ENCODE data around the gene NEDD4L.

The NEDD4L gene

DNA sequence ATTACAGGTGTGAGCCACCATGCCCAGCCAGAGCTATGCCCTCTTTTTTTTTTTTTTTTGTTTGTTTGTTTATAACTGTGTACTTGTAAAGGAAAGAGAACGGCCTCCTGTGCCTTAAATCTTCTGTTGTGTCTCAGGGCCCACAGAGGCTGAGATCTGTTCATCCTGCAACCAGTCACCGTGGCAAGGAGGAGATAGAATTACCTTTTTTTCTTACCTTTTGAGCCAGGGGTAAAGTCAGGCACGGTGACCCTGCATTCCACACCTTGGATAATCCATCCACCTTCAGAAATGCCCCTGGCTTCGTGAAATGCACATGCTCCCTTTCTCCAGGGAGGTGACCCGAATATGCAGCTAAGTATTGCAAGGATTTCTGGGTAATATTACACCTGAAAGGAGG lies 12.8 kb downstream of the NEDD4L start:
- Histone ChIP-seq H3K4me1 (ENCODE audit: control insufficient read depth, insufficient read depth, low read length) (peaks cover 6% of the 10 kb centered on the region), H3K9ac (ENCODE audit: low read depth, low read length) (no peak overlapping the region), H3K9me3 (replicated peaks; ENCODE audit: low read length) (no peaks in the 10 kb centered on the region), H3K27me3 (ENCODE audit: control insufficient read depth, insufficient read depth, low read length) (no peaks in the 10 kb centered on the region), H3K4me2 (ENCODE audit: low read length) (no peak overlapping the region), H3K36me3 (ENCODE audit: insufficient read depth, low read length) (no peaks in the 10 kb centered on the region), H3K4me3 (ENCODE audit: low read length) (no peak overlapping the region)

DNA sequence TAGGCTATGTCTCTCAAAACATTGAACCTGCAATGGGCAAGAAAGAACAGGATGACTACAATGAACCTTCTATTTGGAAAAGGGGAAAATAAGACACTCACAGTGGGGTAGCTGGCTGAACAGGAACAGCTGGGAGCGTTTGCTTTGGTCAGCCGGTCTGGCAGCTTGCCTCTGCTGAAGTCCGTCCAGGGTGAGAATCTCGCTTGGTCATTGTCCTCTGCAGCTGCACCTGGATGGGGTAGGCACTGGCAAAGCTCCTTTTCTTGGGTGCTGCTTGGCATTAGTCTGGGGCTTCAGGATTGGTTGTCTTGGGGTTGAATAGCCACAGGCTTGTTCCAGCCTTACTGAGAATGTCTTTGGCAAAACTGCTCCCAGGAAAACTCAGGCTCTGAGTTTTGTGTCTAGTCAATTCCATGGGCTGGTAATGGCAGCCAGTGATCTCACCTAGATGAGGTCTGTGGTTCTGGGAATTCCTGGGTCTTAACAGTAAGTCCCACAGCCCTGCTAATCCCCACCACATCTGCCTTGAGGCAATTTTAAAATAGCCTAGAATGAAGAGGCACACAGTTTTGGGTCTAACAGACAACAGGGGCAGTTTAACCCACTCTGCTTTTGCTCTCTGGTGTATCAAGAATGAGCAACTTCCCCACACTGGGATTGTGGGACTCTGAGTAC lies 13.4 kb downstream of the NEDD4L start:
- no peak overlapping the region for H3K4me3 ChIP-seq (ENCODE audit: low read length)
- no peak overlapping the region for H3K4me2 ChIP-seq (ENCODE audit: low read length)
- H3K27me3 ChIP-seq (ENCODE audit: control insufficient read depth, insufficient read depth, low read length): no peaks in the 10 kb centered on the region
- peaks cover 6% of the 10 kb centered on the region for H3K4me1 ChIP-seq (ENCODE audit: control insufficient read depth, insufficient read depth, low read length)
- H3K9ac ChIP-seq (ENCODE audit: low read depth, low read length): no peak overlapping the region
- no peaks in the 10 kb centered on the region for H3K9me3 ChIP-seq (replicated peaks; ENCODE audit: low read length)
- H3K36me3 ChIP-seq (ENCODE audit: insufficient read depth, low read length): no peaks in the 10 kb centered on the region

DNA sequence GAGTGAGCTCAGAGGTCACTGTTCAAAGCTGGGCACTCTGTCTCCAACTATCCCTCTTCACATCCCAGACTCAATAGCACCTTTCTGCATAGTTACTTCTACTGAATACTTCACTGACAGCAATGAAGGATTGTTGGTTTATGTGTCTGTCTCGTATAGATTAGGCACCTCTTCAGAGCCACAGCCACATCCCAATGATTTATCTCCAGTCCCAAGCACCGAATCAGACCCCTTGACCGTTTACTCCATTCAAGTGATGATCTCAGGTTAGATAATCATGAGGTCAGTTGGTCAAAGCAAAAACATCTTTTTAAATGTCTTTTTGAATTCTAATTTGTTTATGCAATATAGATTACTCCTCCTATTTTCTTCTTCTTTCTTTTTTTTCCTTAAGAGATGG lies 14.7 kb downstream of the NEDD4L start:
- Histone ChIP-seq H3K27me3 (ENCODE audit: control insufficient read depth, insufficient read depth, low read length) (no peaks in the 10 kb centered on the region), H3K4me2 (ENCODE audit: low read length) (no peak overlapping the region), H3K9me3 (replicated peaks; ENCODE audit: low read length) (no peaks in the 10 kb centered on the region), H3K4me1 (ENCODE audit: control insufficient read depth, insufficient read depth, low read length) (peaks cover 6% of the 10 kb centered on the region), H3K4me3 (ENCODE audit: low read length) (no peak overlapping the region), H3K36me3 (ENCODE audit: insufficient read depth, low read length) (no peaks in the 10 kb centered on the region), H3K9ac (ENCODE audit: low read depth, low read length) (no peak overlapping the region)

DNA sequence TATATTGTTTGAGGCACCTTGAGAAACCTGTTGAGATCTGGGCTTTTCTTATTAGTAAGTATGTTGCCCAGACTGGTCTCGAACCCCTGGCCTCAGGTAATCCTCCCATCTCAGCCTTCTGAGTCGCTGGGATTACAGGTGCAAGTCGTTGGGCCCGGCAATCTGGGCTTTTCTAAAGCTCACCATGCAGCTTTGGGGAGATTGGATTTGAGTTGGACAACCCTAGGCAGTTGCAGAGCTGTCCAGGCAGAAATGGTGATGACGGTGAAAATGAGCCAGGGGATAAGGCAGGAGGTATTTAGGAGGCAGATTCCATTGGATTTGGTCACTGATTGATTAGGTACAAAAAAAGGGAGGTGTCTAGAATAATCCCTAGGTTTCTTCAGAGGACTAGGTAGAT lies 16.2 kb downstream of the NEDD4L start:
- H3K9me3 ChIP-seq (replicated peaks; ENCODE audit: low read length): no peaks in the 10 kb centered on the region
- H3K9ac ChIP-seq (ENCODE audit: low read depth, low read length): no peak overlapping the region
- H3K4me3 ChIP-seq (ENCODE audit: low read length): no peak overlapping the region
- H3K36me3 ChIP-seq (ENCODE audit: insufficient read depth, low read length): no peaks in the 10 kb centered on the region
- H3K4me2 ChIP-seq (ENCODE audit: low read length): no peak overlapping the region
- H3K4me1 ChIP-seq (ENCODE audit: control insufficient read depth, insufficient read depth, low read length): no peaks in the 10 kb centered on the region
- H3K27me3 ChIP-seq (ENCODE audit: control insufficient read depth, insufficient read depth, low read length): no peaks in the 10 kb centered on the region

DNA sequence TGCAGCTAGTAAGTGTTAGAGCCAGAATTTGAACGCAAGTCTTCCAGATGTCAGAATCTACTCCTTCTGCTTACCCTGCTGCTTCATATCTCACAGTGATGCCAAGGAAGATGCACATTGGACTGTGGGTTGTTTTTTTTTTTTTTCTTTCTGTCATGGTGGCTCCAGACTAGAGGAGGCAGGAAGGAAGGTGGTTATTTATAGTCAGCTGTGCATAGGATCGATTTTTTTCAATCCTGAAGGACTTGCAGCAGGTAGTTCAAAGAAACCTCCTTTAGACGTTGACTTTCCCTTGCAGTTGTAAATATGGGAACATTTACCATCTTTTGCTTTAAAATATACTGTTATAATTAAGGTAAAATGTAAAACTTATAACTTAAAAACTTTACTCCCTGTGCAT lies 17.3 kb downstream of the NEDD4L start:
- Histone ChIP-seq H3K27me3 (ENCODE audit: control insufficient read depth, insufficient read depth, low read length) (no peaks in the 10 kb centered on the region), H3K4me3 (ENCODE audit: low read length) (no peak overlapping the region), H3K36me3 (ENCODE audit: insufficient read depth, low read length) (no peaks in the 10 kb centered on the region), H3K9me3 (replicated peaks; ENCODE audit: low read length) (no peaks in the 10 kb centered on the region), H3K4me2 (ENCODE audit: low read length) (no peak overlapping the region), H3K9ac (ENCODE audit: low read depth, low read length) (no peak overlapping the region), H3K4me1 (ENCODE audit: control insufficient read depth, insufficient read depth, low read length) (no peaks in the 10 kb centered on the region)

DNA sequence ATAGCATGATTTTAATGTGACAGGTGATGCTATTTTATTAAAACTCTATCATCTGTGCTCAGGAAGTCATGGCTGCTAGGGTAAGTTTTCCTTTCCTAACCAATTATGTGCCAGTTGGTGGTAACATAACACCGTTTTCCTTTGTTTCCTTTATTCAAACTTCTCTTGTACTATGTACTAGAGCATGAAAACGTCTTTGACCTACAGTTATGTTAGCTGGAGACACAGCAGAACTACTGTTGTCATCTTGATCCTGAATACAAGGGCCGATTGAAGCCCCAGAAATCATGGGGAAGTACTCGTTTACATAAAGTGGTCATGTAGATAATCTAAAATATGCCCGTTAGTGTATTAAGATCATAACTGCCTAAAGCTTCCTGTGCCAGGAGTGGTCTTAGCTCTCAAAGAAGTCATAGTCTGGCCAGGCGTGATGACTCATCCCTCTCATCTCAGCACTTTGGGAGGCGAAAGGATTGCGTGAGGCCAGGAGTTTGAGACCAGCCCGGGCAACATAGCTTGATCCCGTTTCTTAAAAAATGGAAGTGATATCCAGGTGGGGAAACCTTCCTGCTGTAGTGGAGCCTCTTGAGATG lies 20.5 kb downstream of the NEDD4L start:
- Histone ChIP-seq H3K4me3 (ENCODE audit: low read length) (no peak overlapping the region), H3K9me3 (replicated peaks; ENCODE audit: low read length) (no peaks in the 10 kb centered on the region), H3K4me2 (ENCODE audit: low read length) (no peak overlapping the region), H3K9ac (ENCODE audit: low read depth, low read length) (no peak overlapping the region), H3K4me1 (ENCODE audit: control insufficient read depth, insufficient read depth, low read length) (no peaks in the 10 kb centered on the region), H3K36me3 (ENCODE audit: insufficient read depth, low read length) (no peaks in the 10 kb centered on the region), H3K27me3 (ENCODE audit: control insufficient read depth, insufficient read depth, low read length) (peaks cover 7% of the 10 kb centered on the region)

DNA sequence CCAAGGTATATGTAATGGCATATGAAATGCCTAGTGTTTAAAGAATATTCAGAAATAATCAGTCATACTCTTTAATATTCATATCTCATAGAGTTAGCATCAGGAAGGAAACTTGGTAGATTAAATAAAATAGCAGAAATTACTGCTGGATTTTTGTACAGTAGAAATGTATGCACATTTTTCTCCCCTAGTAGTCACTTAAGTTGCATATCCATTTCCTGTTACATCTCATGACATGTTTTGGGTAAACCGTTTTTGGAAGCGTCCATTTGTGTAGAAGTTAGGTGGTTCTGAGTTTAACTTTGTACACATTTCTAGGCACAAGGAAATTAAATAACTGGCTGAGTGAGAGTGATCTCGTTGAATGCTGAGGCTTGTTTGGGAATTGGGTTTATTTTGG lies 21.9 kb downstream of the NEDD4L start:
- no peak overlapping the region for H3K4me2 ChIP-seq (ENCODE audit: low read length)
- H3K4me1 ChIP-seq (ENCODE audit: control insufficient read depth, insufficient read depth, low read length): no peaks in the 10 kb centered on the region
- H3K9ac ChIP-seq (ENCODE audit: low read depth, low read length): no peak overlapping the region
- no peak overlapping the region for H3K4me3 ChIP-seq (ENCODE audit: low read length)
- H3K27me3 ChIP-seq (ENCODE audit: control insufficient read depth, insufficient read depth, low read length): peaks cover 8% of the 10 kb centered on the region
- no peaks in the 10 kb centered on the region for H3K36me3 ChIP-seq (ENCODE audit: insufficient read depth, low read length)
- no peaks in the 10 kb centered on the region for H3K9me3 ChIP-seq (replicated peaks; ENCODE audit: low read length)

DNA sequence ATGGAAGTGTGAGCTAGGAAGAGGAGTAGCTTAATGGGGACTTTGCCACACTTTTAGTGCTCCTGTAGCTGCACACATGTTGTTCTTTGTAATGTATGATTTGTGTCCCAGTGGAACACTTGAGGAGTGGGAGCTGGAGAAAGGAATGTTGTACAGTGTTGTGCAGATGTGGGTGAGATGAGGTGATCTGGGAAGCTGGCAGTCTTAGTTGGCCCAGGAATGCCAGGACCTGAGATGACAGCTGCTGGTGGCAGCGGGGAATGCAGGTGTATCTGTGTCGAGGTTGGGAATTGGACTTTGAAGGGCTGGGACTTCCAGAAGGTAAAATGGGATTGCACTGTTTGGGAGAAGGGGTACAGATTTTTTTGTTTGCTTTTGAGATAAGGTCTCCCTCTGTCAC lies 23.6 kb downstream of the NEDD4L start:
- Histone ChIP-seq H3K4me2 (ENCODE audit: low read length) (no peak overlapping the region), H3K9me3 (replicated peaks; ENCODE audit: low read length) (no peaks in the 10 kb centered on the region), H3K9ac (ENCODE audit: low read depth, low read length) (no peak overlapping the region), H3K4me3 (ENCODE audit: low read length) (no peak overlapping the region), H3K36me3 (ENCODE audit: insufficient read depth, low read length) (no peaks in the 10 kb centered on the region), H3K27me3 (ENCODE audit: control insufficient read depth, insufficient read depth, low read length) (peaks cover 8% of the 10 kb centered on the region), H3K4me1 (ENCODE audit: control insufficient read depth, insufficient read depth, low read length) (no peaks in the 10 kb centered on the region)

DNA sequence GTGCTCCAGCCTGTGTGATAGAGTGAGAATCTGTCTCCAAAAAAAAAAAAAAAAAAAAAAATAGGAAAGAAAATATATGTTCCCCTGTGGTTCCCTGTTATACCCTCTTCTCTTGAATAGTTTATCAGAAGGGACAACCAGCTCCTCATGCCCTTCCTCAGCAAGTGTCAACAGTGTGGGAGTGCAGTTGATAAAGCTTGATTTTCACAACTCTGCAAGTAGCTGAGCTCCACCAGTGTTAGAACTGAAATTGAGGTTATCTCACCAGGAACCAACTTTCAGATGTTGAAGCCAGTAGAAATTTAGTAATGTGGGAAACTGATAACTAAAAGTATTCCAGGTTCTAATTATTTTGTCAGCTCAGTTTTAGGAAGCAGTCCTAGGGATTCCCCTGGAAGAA lies 25.1 kb downstream of the NEDD4L start:
- no peaks in the 10 kb centered on the region for H3K4me1 ChIP-seq (ENCODE audit: control insufficient read depth, insufficient read depth, low read length)
- H3K4me2 ChIP-seq (ENCODE audit: low read length): no peak overlapping the region
- no peak overlapping the region for H3K9ac ChIP-seq (ENCODE audit: low read depth, low read length)
- no peaks in the 10 kb centered on the region for H3K9me3 ChIP-seq (replicated peaks; ENCODE audit: low read length)
- no peaks in the 10 kb centered on the region for H3K36me3 ChIP-seq (ENCODE audit: insufficient read depth, low read length)
- peaks cover 8% of the 10 kb centered on the region for H3K27me3 ChIP-seq (ENCODE audit: control insufficient read depth, insufficient read depth, low read length)
- no peak overlapping the region for H3K4me3 ChIP-seq (ENCODE audit: low read length)

DNA sequence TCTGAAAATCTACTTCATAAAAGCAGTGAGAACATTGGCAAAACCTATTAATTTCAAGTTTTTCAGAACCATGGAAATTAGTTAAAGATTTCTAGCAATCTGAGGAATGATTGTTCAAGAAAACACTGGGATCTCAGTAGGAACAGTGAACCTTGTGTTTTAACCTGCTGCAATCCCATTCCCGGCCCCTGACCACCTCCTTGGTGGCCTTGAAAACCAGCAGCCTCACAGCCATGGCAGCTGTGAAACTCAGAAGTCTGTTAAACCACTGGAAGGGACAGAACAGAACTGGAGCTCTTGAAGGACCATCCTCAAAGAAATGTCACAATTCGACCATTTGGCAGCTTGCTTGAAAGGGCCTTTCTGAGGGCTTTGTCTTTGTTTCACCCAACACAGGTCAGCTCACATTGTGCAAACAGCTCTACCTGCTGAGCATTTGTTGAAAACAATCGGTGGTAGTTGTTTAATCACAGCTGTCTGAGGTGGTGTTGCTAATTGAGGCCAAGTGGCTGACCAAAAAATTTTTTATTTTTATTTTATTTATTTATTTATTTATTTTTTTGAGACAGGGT lies 25.8 kb downstream of the NEDD4L start:
- Histone ChIP-seq H3K27me3 (ENCODE audit: control insufficient read depth, insufficient read depth, low read length) (peaks cover 8% of the 10 kb centered on the region), H3K9me3 (replicated peaks; ENCODE audit: low read length) (no peaks in the 10 kb centered on the region), H3K36me3 (ENCODE audit: insufficient read depth, low read length) (no peaks in the 10 kb centered on the region), H3K4me3 (ENCODE audit: low read length) (no peak overlapping the region), H3K4me1 (ENCODE audit: control insufficient read depth, insufficient read depth, low read length) (no peaks in the 10 kb centered on the region), H3K9ac (ENCODE audit: low read depth, low read length) (no peak overlapping the region), H3K4me2 (ENCODE audit: low read length) (no peak overlapping the region)

DNA sequence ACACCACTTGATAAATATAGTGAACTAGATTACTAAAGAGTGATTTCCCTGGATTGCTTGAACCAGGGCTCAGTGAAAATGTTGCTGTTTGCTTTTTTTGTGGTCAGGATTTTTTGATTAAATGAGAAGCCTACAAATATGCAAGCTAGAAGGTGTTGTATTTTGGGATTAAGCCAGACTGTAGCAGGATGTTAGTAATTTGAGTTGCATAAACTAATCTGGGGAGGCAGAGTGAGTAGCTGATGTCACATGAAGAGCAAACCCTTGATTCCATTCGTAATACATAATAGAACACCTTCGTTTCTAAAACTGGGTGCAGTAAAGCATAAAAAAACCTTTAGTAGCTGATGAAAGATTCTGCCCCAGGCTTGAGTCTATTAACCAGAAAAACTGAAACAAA lies 32.0 kb downstream of the NEDD4L start:
- Histone ChIP-seq H3K4me3 (ENCODE audit: low read length) (no peak overlapping the region), H3K36me3 (ENCODE audit: insufficient read depth, low read length) (no peaks in the 10 kb centered on the region), H3K27me3 (ENCODE audit: control insufficient read depth, insufficient read depth, low read length) (peaks cover 6% of the 10 kb centered on the region), H3K4me1 (ENCODE audit: control insufficient read depth, insufficient read depth, low read length) (no peaks in the 10 kb centered on the region), H3K9me3 (replicated peaks; ENCODE audit: low read length) (no peaks in the 10 kb centered on the region), H3K4me2 (ENCODE audit: low read length) (no peak overlapping the region), H3K9ac (ENCODE audit: low read depth, low read length) (no peak overlapping the region)

DNA sequence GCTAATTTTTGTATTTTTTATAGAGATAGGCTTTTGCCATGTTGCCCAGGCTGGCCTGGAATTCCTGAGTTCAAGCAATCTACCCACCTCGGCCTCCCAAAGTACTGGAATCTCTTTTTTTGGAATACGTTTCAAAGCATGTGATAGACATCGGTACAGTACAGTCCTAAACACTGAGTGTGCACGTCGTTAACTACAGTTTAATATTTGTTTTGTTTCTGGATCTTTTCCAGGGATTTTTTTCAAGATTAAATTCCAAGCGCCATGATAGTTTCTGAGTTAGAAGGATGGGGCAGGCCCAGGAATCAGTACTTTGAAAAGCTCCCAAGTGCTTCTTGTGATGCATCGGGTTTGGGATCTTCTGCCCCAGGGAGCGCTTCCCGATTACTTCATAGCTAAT lies 33.3 kb downstream of the NEDD4L start:
- Histone ChIP-seq H3K4me1 (ENCODE audit: control insufficient read depth, insufficient read depth, low read length) (no peaks in the 10 kb centered on the region), H3K9me3 (replicated peaks; ENCODE audit: low read length) (no peaks in the 10 kb centered on the region)

More for the DNA sequence above, 33.3 kb downstream of the NEDD4L start:
- Histone ChIP-seq H3K9ac (ENCODE audit: low read depth, low read length) (no peak overlapping the region), H3K27me3 (ENCODE audit: control insufficient read depth, insufficient read depth, low read length) (peaks cover 6% of the 10 kb centered on the region), H3K4me3 (ENCODE audit: low read length) (no peak overlapping the region), H3K4me2 (ENCODE audit: low read length) (no peak overlapping the region), H3K36me3 (ENCODE audit: insufficient read depth, low read length) (no peaks in the 10 kb centered on the region)
